ENCODE data around the gene SLC6A18.
"Not testable (repeated sequence)": the region's sequence is repeated elsewhere in the genome, so short reads cannot be mapped to it uniquely, and the experiment has no call there.

Gene SLC6A18

DNA sequence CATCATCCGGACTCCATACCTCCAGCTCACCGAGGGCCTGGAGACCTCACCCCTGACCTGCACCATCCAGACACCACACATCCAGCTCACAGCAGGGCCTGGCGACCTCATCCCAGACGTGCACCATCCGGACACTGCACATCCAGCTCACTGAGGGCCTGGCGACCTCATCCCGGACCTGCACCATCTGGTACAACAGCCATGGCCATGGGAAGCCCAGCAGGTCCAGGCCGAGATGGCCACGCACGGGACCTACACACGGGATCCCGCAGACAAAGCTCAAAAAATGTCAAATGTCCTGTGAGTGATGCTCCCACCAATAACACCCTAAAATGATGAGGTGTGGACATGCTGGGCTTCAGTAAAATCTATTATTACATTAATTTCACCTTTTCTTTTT, 60.0 kb downstream of the SLC6A18 start:
- no peak overlapping the region for H3K9ac ChIP-seq (ENCODE audit: low read length in 5 of 5)
- H3K4me1 ChIP-seq (ENCODE audit: control insufficient read depth in 5 of 5, insufficient read depth in 5 of 5, low read length in 5 of 5), result no peaks in the 10 kb centered on the region
- H3K36me3 ChIP-seq (ENCODE audit: control insufficient read depth in 5 of 5, insufficient read depth in 5 of 5, low read length in 5 of 5), result no peaks in the 10 kb centered on the region
- H3K27me3 ChIP-seq (ENCODE audit: control insufficient read depth in 5 of 5, insufficient read depth in 4 of 5, low read length in 5 of 5), result peaks cover 0 to 10% (median 0%) of the 10 kb centered on the region in 5 donors
- no peak overlapping the region for H3K4me3 ChIP-seq (ENCODE audit: low read depth in 1 of 5, low read length in 5 of 5)
- H3K27ac ChIP-seq (ENCODE audit: low read depth, low read length), result no peak overlapping the region
- peaks cover 2 to 8% (median 6%) of the 10 kb centered on the region in 5 donors for H3K9me3 ChIP-seq (ENCODE audit: control insufficient read depth in 5 of 5, low read length in 5 of 5)

DNA sequence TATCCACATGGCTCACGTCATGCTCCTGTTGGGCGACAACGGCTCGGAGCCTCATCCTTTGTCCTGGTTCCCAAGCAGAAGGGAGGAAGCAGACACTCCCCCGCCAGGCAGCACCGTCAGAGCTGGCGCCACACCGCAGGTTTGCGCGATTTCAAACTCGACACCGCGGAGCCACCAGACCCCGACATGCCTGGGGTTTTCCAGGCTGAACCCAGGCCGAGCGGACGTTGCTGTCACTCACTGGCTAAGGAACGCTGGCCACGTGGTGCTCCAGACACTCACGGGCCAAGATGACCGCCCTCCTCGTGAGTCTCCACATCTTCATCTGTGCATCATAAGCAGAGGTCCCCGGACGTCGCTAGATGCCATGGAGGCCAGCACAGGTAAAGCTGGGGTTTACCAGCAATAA, 60.7 kb downstream of the SLC6A18 start:
- Histone ChIP-seq H3K27ac (ENCODE audit: low read depth, low read length) (no peak overlapping the region), H3K9ac (ENCODE audit: low read length in 5 of 5) (no peak overlapping the region), H3K4me3 (ENCODE audit: low read depth in 1 of 5, low read length in 5 of 5) (no peak overlapping the region), H3K36me3 (ENCODE audit: control insufficient read depth in 5 of 5, insufficient read depth in 5 of 5, low read length in 5 of 5) (no peaks in the 10 kb centered on the region), H3K27me3 (ENCODE audit: control insufficient read depth in 5 of 5, insufficient read depth in 4 of 5, low read length in 5 of 5) (peaks cover 0 to 9% (median 0%) of the 10 kb centered on the region in 5 donors), H3K9me3 (ENCODE audit: control insufficient read depth in 5 of 5, low read length in 5 of 5) (peaks cover 2 to 8% (median 6%) of the 10 kb centered on the region in 5 donors), H3K4me1 (ENCODE audit: control insufficient read depth in 5 of 5, insufficient read depth in 5 of 5, low read length in 5 of 5) (no peaks in the 10 kb centered on the region)

DNA sequence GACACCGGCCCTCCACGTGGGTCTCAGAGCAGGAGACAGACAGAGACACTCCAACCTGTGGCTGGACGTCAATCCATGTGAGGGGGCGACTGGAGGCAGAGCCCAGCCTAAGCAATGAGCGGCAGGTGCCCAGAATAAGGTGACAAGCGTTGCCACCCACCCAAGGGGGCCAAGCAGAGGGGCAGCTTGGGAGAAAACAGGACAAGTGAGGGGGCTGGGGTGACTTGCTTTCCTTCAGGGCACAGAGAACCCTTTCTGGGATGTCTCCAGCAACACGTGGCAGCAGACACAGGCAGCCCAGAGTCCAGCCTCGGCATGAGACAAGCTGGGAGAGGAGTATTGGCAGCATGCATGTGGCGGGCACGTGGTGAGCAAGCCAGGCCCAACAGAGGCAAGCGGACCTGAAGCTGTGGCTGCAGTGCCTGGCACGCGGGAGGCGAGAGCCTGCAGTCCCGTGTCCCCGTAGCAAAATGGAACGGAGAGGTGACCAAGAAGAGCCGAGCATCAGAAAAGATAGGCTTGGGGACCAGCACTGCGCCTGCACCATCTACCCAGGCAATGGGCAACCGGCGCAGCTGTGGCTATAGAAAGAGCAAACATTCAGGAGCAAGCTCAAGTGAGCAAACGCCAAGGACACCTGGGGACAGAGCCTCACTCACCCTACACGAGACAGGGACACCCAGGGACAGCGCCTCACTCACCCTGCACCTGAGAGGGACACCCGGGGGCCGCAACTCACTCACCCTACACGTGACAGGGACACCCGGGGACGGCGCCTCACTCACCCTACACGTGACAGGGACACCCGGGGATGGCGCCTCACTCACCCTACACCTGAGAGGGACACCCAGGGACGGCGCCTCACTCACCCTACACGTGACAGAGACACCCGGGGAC, 63.5 kb downstream of the SLC6A18 start:
- no peaks in the 10 kb centered on the region for H3K4me1 ChIP-seq (ENCODE audit: control insufficient read depth in 5 of 5, insufficient read depth in 5 of 5, low read length in 5 of 5)
- peaks cover 10 to 25% (median 13%) of the 10 kb centered on the region in 5 donors for H3K27me3 ChIP-seq (ENCODE audit: control insufficient read depth in 5 of 5, insufficient read depth in 4 of 5, low read length in 5 of 5)
- H3K36me3 ChIP-seq (ENCODE audit: control insufficient read depth in 5 of 5, insufficient read depth in 5 of 5, low read length in 5 of 5), result no peaks in the 10 kb centered on the region
- no peak overlapping the region for H3K9ac ChIP-seq (ENCODE audit: low read length in 5 of 5)
- no peak overlapping the region for H3K27ac ChIP-seq (ENCODE audit: low read depth, low read length)
- H3K4me3 ChIP-seq (ENCODE audit: low read depth in 1 of 5, low read length in 5 of 5), result no peak overlapping the region
- peaks cover 2 to 8% (median 6%) of the 10 kb centered on the region in 5 donors for H3K9me3 ChIP-seq (ENCODE audit: control insufficient read depth in 5 of 5, low read length in 5 of 5)

DNA sequence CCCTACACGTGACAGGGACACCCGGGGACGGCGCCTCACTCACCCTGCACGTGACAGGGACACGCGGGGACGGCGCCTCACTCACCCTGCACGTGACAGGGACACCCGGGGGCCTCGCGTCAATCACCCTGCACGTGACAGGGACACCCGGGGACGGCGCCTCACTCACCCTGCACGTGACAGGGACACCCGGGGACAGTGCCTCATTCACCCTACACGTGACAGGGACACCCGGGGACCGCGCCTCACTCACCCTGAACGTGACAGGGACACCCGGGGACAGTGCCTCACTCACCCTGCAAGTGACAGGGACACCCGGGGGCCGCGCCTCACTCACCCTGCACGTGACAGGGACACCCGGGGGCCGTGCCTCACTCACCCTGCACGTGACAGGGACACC, 64.4 kb downstream of the SLC6A18 start:
- not testable (repeated sequence) for H3K36me3 ChIP-seq (ENCODE audit: control insufficient read depth in 5 of 5, insufficient read depth in 5 of 5, low read length in 5 of 5); H3K4me3 ChIP-seq (ENCODE audit: low read depth in 1 of 5, low read length in 5 of 5); H3K9ac ChIP-seq (ENCODE audit: low read length in 5 of 5); H3K27ac ChIP-seq (ENCODE audit: low read depth, low read length); H3K9me3 ChIP-seq (ENCODE audit: control insufficient read depth in 5 of 5, low read length in 5 of 5); H3K4me1 ChIP-seq (ENCODE audit: control insufficient read depth in 5 of 5, insufficient read depth in 5 of 5, low read length in 5 of 5)
- H3K27me3 ChIP-seq (ENCODE audit: control insufficient read depth in 5 of 5, insufficient read depth in 4 of 5, low read length in 5 of 5), result peaks cover 15 to 33% (median 21%) of the 10 kb centered on the region in 5 donors

DNA sequence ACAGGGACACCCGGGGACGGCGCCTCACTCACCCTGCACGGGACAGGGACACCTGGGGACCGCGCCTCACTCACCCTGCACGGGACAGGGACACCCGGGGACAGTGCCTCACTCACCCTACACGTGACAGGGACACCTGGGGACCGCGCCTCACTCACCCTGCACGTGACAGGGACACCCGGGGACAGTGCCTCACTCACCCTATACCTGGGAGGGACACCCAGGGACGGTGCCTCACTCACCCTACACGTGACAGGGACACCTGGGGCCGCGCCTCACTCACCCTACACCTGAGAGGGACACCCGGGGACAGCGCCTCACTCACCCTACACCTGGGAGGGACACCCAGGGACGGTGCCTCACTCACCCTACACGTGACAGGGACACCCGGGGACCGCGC, 65.8 kb downstream of the SLC6A18 start:
- peaks cover 21 to 41% (median 27%) of the 10 kb centered on the region in 5 donors for H3K27me3 ChIP-seq (ENCODE audit: control insufficient read depth in 5 of 5, insufficient read depth in 4 of 5, low read length in 5 of 5)
- H3K27ac ChIP-seq (ENCODE audit: low read depth, low read length); H3K36me3 ChIP-seq (ENCODE audit: control insufficient read depth in 5 of 5, insufficient read depth in 5 of 5, low read length in 5 of 5); H3K4me1 ChIP-seq (ENCODE audit: control insufficient read depth in 5 of 5, insufficient read depth in 5 of 5, low read length in 5 of 5); H3K9ac ChIP-seq (ENCODE audit: low read length in 5 of 5); H3K9me3 ChIP-seq (ENCODE audit: control insufficient read depth in 5 of 5, low read length in 5 of 5); H3K4me3 ChIP-seq (ENCODE audit: low read depth in 1 of 5, low read length in 5 of 5): not testable (repeated sequence)

- no peaks in the 10 kb centered on the region for H3K36me3 ChIP-seq (ENCODE audit: control insufficient read depth in 5 of 5, insufficient read depth in 5 of 5, low read length in 5 of 5)
- H3K9ac ChIP-seq (ENCODE audit: low read length in 5 of 5), result no peak overlapping the region
- H3K27me3 ChIP-seq (ENCODE audit: control insufficient read depth in 5 of 5, insufficient read depth in 4 of 5, low read length in 5 of 5), result peaks cover 26 to 41% (median 27%) of the 10 kb centered on the region in 5 donors
- H3K9me3 ChIP-seq (ENCODE audit: control insufficient read depth in 5 of 5, low read length in 5 of 5), result peaks cover 2 to 8% (median 6%) of the 10 kb centered on the region in 5 donors
- H3K4me3 ChIP-seq (ENCODE audit: low read depth in 1 of 5, low read length in 5 of 5), result no peak overlapping the region
- peaks cover 0 to 6% (median 4%) of the 10 kb centered on the region in 5 donors for H3K4me1 ChIP-seq (ENCODE audit: control insufficient read depth in 5 of 5, insufficient read depth in 5 of 5, low read length in 5 of 5)
- no peak overlapping the region for H3K27ac ChIP-seq (ENCODE audit: low read depth, low read length)
Observed at GRCh38 chr5:1291611-1292080, 66.5 kb downstream of the SLC6A18 start.

DNA sequence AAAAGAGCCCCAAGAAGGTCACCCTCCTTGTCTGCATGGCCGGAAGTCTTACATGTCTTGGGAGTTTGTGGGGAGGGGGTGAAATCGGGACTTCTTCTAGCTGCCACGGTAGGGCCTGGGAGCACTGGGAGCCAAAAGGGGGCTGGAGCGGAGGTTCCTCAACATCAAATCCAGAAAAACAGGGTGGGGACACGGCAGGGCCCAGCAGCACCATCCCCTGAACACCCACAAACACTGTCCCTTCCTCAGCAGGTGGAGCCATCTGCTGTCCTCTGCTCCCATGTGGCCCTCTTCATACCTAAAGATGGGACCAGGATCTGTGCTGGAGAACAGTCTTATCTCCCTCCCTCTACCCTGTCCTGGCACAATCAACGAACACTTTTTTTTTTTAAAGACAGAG, 67.0 kb downstream of the SLC6A18 start:
- H3K27ac ChIP-seq (ENCODE audit: low read depth, low read length), result no peak overlapping the region
- H3K4me1 ChIP-seq (ENCODE audit: control insufficient read depth in 5 of 5, insufficient read depth in 5 of 5, low read length in 5 of 5), result peaks cover 0 to 6% (median 4%) of the 10 kb centered on the region in 5 donors
- H3K9ac ChIP-seq (ENCODE audit: low read length in 5 of 5), result no peak overlapping the region
- H3K4me3 ChIP-seq (ENCODE audit: low read depth in 1 of 5, low read length in 5 of 5), result no peak overlapping the region
- no peaks in the 10 kb centered on the region for H3K36me3 ChIP-seq (ENCODE audit: control insufficient read depth in 5 of 5, insufficient read depth in 5 of 5, low read length in 5 of 5)
- peaks cover 2 to 8% (median 6%) of the 10 kb centered on the region in 5 donors for H3K9me3 ChIP-seq (ENCODE audit: control insufficient read depth in 5 of 5, low read length in 5 of 5)
- peaks cover 26 to 43% (median 27%) of the 10 kb centered on the region in 5 donors for H3K27me3 ChIP-seq (ENCODE audit: control insufficient read depth in 5 of 5, insufficient read depth in 4 of 5, low read length in 5 of 5)

- H3K27me3 ChIP-seq (ENCODE audit: control insufficient read depth in 5 of 5, insufficient read depth in 4 of 5, low read length in 5 of 5), result peaks cover 26 to 45% (median 27%) of the 10 kb centered on the region in 5 donors
- H3K36me3 ChIP-seq (ENCODE audit: control insufficient read depth in 5 of 5, insufficient read depth in 5 of 5, low read length in 5 of 5), result no peaks in the 10 kb centered on the region
- H3K4me3 ChIP-seq (ENCODE audit: low read depth in 1 of 5, low read length in 5 of 5), result no peak overlapping the region
- H3K4me1 ChIP-seq (ENCODE audit: control insufficient read depth in 5 of 5, insufficient read depth in 5 of 5, low read length in 5 of 5), result peaks cover 0 to 6% (median 4%) of the 10 kb centered on the region in 5 donors
- H3K27ac ChIP-seq (ENCODE audit: low read depth, low read length), result no peak overlapping the region
- peaks cover 2 to 8% (median 6%) of the 10 kb centered on the region in 5 donors for H3K9me3 ChIP-seq (ENCODE audit: control insufficient read depth in 5 of 5, low read length in 5 of 5)
- no peak overlapping the region for H3K9ac ChIP-seq (ENCODE audit: low read length in 5 of 5)
Observed at GRCh38 chr5:1292846-1293415, 67.8 kb downstream of the SLC6A18 start.

GRCh38 chr5:1293416-1294205, 68.4 kb downstream of the SLC6A18 start:
- no peaks in the 10 kb centered on the region for H3K36me3 ChIP-seq (ENCODE audit: control insufficient read depth in 5 of 5, insufficient read depth in 5 of 5, low read length in 5 of 5)
- no peak overlapping the region for H3K4me3 ChIP-seq (ENCODE audit: low read depth in 1 of 5, low read length in 5 of 5)
- H3K4me1 ChIP-seq (ENCODE audit: control insufficient read depth in 5 of 5, insufficient read depth in 5 of 5, low read length in 5 of 5), result peaks cover 0 to 6% (median 4%) of the 10 kb centered on the region in 5 donors
- H3K27ac ChIP-seq (ENCODE audit: low read depth, low read length), result no peak overlapping the region
- no peak overlapping the region for H3K9ac ChIP-seq (ENCODE audit: low read length in 5 of 5)
- peaks cover under 1 to 2% (median 1%) of the 10 kb centered on the region in 5 donors for H3K9me3 ChIP-seq (ENCODE audit: control insufficient read depth in 5 of 5, low read length in 5 of 5)
- peaks cover 27 to 44% (median 27%) of the 10 kb centered on the region in 5 donors for H3K27me3 ChIP-seq (ENCODE audit: control insufficient read depth in 5 of 5, insufficient read depth in 4 of 5, low read length in 5 of 5)
